ENCODE results near the gene LAMP2.

The LAMP2 gene

DNA sequence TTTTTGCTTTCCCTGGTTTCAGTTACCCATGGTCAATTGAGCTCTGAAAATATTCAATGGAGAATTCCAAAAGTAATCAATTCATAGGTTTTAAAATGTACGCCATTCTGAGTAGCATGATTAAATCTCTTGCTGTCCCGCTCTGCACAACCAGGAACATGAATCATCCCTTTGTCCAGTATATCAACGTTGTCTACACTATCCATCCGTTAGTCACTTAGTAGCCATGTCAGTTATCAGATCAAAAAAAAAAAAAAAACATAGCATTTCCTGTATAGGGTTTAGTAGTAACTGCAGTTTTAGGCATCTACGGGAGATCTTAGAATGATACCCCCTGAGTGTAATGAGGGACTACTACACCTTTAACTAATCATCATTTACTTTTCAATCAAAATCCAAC is 15.1 kb downstream of the LAMP2 start:
- no peak for DNase-seq

DNA sequence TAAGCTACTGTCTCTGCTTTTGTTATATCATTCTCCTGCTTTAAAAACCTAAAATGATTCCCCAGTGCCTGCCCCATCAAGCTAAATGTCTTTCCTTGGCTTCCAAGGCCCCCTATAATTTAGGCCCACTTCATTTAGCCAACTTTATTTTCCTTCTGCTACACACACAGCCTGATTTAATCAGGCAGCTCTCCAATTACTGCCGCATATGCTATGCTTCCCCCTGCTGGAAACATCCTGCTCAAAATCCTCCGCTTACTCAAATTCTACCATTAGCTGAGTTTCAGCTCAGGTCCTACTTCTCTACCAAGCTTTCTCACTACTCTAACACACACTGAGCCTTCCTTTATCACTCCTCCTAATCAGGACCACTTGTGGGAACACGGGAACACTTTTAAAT is 17.0 kb downstream of the LAMP2 start:
- no peak for DNase-seq

DNA sequence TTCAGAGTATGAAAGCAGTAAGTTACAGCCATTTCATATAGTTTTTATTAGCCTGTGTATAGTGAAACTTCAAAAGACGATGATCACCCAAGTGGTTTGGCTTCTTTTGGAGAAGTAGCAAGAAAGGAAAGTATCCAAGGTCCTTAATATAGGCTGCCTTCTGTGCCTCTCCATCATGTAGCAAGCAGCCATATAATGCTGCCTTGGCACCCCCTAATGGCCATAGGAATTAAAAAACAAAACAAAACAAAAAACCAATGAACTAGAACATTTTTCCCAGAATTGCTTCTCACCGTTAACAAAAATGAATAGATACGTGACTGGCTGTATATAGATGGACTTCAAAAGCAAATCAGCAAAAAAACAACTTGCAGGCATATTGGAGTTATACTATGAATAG is 18.9 kb downstream of the LAMP2 start:
- no peak for DNase-seq

DNA sequence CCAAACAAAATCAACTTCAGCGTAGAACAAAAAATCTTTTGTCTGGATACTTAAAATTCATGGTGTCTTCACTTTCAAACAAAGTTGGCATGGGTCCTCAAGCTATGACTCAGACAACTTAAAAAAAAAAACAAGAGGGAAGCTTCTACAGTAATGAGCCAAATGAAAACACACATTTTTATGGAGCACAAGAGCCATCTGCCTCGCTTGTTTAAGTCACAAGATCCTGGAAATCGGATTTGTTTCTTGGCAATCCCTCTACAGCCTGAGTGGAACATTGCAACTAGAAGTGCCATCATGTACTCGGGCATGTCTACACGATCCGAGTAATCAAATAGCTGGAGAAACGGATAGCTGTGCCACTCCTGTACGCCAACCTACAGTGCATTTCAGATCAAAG is 22.6 kb downstream of the LAMP2 start:
- no peak for DNase-seq

DNA sequence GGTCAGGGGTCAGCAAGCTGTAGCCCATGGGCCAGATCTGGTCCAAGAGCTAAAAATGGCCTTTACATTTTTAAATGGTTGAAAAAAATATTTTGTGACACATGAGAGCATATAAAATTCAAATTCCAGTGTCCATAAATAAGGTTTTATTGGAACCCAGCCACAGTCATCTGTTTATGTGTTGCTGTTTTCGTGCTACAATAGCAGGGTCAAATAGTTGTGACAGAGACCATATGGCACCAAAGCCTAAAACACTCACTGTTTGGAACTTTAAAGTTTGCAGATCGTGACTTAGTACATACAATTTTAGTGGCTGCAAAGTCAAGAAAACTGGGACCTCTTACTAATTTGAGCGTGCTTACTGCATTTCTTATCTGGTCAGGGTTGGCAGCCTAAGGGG is 29.2 kb downstream of the LAMP2 start:
- DNase-seq: no peak

DNA sequence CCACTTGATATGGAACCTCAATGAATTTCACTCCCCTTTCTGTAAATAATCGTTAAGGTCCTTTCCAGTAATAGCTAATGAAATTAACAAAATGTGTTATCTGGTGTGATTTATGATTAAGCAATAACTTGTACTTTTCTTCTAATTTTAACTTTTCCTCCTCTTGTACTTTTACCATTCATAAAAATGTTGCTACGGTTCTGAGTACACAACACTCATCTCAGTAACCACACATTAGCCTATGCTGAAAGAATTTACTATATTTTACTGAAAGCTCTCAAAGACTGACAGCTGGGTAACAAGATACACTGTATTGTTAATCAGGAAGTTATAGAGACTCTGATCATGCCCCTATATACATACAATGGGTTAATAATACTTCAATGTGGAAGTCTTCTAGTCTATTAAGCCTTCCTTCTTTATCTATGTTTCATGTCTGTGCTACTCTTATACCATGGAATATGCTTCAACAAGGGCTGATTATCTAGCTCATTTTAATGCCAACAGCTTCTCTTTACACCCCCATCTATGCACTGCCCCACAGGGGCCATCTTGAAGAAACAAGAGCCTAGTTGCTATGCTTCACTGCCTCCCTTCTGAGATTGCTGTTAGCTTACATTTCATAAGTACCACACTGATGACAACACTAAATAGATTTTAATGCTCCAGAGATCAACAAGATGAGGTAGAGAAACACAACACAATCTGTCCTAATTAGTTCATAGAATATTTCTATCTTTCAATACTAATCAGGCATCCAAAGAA is 39.1 kb downstream of the LAMP2 start:
- DNase-seq: no peak

DNA sequence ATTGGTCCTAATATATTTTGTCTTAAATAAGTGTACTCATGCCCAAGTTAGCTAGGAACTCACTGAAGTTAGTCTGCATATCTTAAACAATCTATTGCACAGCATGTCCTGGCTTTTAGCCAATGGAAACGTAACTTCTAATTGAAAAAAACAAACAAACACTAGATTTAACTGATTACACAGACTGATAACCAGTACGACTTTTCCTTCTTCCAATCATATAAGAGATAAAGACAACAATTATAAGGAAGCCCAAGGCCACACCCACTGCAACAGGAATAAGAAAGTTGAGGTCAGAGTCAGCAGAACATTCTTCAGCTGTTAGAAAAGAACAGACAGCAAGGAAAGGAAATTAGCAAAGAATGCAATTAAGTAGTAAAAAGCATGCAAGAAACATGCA is 40.8 kb downstream of the LAMP2 start:
- peak; percentile 0 for DNase-seq

DNA sequence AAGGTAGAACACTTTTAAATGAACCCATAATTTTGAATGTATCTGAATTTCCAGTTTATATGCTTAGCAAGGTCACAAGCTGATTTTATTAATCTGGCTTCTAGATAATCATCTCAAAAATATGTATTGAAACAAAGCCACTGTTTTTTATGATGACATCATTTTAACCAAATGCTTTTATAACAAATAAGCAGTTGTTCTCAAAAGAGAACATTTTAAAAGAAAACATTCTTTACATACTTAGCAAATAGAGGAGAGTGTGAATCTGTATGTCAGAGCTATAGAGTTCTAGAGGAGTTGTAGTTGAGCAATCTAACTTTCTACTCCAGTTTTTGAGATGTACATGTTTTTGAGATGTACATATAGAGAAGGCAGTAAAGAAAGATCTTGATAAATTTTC is 42.5 kb downstream of the LAMP2 start:
- no peak for DNase-seq

DNA sequence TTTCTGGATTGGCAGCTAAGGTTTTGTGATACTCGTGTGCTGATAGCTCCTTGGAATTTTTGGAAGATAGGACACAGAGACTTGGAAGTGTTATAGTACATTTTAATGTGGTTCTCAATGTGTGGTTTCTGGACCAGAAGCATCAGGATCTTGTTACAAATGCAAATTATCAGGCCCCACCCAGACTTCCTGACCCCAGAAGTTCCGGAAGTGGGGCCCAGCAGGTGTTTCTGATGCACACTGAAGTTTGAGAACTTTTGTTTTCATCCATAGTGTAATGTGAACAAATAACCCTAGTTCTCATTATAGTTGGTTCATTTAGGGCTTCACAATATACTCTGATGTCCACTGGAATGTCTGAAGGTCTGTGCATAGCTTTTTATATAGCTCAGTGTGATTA is 49.6 kb downstream of the LAMP2 start:
- no peak for DNase-seq

DNA sequence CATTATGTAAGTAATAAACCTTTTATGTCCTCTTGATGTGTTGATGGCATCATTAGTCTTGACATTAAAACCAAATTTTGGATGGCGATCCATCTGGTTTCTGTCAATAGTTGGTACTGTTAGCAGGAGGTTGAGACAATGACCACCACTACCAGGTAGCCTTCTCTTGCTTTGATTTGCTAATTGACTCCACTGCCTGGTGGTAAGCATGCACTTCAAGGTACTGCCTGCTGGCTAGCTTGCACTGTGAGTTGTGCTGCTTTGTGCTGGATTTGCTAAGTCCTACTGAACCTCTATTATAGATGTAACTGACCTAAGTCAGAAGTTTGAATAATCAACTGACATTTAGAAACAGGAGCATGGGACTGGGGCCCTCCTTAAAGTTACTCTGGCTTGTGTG is 60.9 kb downstream of the LAMP2 start:
- no peak for DNase-seq

DNA sequence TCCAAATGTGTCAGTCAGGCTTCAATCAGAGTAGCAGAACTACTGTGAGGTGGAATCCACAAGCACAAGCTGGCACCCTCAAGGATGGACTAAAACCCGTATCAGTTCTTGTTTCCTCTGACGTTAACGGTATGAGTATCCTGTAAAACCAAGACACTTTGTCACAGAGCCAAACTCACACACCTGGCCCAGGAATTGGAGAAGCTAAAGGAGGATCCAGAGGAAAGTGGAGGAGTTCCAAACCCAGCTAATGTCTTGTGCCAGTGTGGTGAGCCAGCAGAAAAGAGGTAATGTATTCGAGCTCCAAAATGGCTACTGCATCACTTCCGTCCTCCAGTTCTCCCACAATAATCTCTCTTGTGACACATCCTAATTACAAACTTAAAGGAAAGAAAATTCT is 62.5 kb downstream of the LAMP2 start:
- no peak for DNase-seq

DNA sequence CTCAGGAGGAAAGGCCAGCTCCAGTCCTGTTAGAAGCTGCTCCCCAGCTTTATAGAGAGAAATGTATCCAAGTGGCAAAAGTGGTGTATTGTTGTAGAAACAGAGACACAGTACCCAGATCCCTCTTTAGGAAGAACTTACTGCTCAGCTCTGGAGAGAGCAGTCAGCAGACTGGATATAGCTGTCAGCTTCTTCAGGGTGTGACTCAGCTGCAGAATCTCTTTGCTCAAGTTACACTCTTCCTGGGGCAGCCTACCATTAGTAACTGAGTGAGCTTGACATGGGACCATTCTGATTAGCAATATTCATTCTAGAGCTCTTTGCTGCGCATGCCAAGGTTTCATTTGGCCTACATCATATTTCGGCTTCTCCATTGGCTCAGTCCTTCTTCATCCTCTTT is 66.7 kb downstream of the LAMP2 start:
- no peak for DNase-seq

DNA sequence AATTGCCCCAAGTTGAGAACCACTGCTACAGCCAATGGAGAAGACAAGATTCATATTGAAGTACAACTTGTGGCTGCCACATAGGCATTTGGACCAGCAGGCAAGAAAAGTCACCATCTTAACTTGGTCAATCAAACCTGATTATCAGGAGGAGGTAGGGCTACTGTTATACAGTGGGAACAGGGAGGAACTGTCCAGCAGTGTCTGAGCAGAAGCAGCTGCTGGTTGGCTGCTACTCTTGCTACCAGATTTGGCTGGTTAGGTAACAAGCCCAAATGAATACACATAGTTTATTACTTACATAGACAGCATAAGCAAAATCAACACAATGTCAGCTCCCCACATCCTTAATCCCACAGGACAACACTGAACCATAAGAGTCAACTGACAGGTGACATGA is 67.8 kb downstream of the LAMP2 start:
- DNase-seq: no peak

DNA sequence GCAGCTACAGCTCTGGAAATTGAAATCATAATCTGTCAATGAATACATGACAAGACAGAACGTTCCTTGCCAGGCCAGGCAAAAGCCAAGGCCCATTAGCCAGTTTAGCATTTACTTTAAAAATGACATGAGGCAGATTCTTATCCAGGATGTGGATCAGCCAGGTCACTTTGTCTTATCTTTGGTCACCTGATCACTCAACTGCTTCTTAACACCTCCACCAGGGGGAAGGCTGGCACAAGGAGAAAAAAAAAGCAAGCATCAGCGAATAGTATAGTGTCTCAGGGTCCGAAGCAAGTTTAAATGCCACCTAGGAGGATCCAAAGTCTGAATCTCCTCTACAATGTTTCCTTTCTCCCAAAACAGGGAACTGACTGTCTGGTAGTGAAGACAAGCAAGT is 88.4 kb downstream of the LAMP2 start:
- no peak for DNase-seq

DNA sequence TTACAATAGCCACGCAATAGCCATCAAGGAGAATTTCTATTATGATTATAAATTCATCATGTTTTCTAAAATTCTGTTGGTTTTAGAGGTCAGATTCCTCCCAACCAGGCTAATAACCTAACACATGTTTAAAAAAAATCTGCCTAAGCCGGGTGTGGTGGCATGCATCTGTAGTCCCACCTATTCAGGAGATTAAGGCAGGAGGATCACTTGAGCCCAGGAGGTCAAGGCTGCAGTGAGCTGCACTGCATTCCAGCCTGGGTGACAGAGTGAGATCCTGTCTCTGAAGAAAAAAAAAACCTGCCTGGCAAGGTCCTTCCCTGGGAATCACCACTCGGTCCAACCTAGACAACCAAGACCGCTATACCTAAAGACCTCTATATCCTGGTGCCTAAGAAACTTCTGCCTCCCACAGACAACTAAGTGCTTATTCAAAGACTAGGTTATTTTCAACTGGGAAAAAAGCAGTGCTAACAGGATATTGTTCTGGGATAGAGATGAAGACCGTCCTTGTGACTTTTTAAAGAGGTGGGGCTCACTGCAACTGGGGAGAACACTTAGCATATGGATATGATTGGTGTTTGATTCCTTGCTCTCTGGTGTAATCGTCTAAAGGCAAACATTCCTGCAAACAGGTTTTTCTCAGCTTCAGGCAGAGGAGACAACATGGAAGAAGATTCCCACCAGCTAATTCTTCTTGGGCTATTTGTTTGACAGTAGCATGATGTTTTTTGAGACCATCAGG is 89.0 kb downstream of the LAMP2 start:
- DNase-seq: no peak

DNA sequence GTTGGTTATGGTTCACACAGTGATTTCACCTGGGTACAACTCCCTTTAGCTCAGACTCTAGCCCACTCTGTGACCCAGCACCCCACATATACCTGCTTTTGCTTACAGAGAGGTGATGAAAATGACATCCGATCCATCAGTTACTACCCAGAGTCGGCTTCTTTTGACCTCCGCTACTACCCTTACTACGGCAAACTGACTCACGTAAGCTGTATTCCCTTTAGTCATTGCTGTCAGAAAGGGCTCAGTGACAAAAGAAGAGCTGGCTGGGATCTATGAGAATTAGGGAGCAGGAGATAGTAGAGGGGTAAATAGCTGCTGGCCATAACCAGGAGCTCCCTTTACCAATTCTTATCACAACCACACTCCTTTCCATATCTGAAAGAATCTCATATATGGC is 90.5 kb downstream of the LAMP2 start:
- DNase-seq: no peak

Data from T1000 (cell line).